SK-N-DZ (cell line): ENCODE measurements around the gene GLP1R.
"Not testable (repeated sequence)": the region's sequence is repeated elsewhere in the genome, so short reads cannot be mapped to it uniquely, and the experiment has no call there.

Experiments used
- DNase-seq: peaks from one replicate; pipeline ENCODE4 v3.0.0-alpha.2; 2015; ENCODE audit warnings: low spot score

The GLP1R gene

GRCh38 chr6:39118921-39119320 is 70.3 kb downstream of the GLP1R start:
- no peak for DNase-seq

GRCh38 chr6:39124114-39124513 is 75.5 kb downstream of the GLP1R start:
- DNase-seq: no peak

- DNase-seq: no peak
Measured at GRCh38 chr6:39128106-39128505, 79.5 kb downstream of the GLP1R start.

GRCh38 chr6:39128832-39129231 is 80.3 kb downstream of the GLP1R start:
- no peak for DNase-seq

GRCh38 chr6:39130691-39131090 is 82.1 kb downstream of the GLP1R start:
- DNase-seq: no peak

- not testable (repeated sequence) for DNase-seq
Measured at GRCh38 chr6:39134761-39135160, 86.2 kb downstream of the GLP1R start.

- DNase-seq: not testable (repeated sequence)
Measured at GRCh38 chr6:39136207-39136606, 87.6 kb downstream of the GLP1R start.

GRCh38 chr6:39137245-39137644 is 88.7 kb downstream of the GLP1R start:
- no peak for DNase-seq
